HG02798 (cell line): Measurements from ENCODE around the gene TDRD7.
A peak's percentile ranks its signal among the peaks of the same experiment; 100 is the strongest.

Source experiments
- ATAC-seq: cut with Tn5 transposase; IDR thresholded peaks from one replicate; pipeline ENCODE4 v1.9.1; 2021; ENCODE audit warnings: mild to moderate bottlenecking; ENCODE audit not compliant: unreplicated experiment, poor library complexity

TDRD7 gene

DNA sequence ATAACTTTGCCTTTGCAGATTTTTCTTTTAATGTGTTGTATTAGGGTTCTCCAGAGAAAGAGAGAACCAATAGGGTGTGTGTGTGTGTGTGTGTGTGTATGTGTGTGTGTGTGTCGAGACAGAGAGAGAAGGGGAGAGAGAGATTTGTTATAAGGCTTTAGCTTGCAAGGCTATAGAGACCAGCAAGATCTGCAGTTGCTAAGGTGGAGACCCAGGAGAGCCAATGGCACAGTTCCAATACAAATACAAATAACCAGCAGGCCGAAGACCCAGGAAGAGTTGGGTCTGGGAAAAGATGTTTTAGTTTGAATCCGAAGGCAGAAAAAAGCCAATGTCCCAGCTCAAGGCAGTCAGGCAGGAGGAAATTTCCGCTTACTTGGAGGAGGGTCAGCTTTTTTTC, 112.5 kb downstream of the TDRD7 start:
- ATAC-seq: no peak

DNA sequence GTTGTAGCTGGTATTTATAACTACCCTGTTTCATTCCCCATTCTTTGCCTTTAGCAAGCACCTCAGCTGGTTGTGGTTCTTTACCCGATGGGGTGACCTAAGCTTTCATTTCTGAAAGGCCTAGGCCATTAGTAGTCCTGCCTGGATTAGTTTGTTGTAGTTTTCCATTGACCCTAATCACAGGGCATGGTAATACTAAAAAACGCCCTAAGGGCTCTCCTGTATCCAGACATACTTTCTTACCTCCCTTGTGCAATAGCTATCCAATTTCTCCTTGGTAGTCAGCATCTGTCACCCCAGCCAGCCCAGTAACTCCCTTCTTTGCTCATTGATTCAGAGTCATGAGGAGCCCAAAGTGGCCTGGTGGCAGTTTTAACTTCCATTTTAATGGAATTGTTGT, 113.6 kb downstream of the TDRD7 start:
- ATAC-seq: no peak

DNA sequence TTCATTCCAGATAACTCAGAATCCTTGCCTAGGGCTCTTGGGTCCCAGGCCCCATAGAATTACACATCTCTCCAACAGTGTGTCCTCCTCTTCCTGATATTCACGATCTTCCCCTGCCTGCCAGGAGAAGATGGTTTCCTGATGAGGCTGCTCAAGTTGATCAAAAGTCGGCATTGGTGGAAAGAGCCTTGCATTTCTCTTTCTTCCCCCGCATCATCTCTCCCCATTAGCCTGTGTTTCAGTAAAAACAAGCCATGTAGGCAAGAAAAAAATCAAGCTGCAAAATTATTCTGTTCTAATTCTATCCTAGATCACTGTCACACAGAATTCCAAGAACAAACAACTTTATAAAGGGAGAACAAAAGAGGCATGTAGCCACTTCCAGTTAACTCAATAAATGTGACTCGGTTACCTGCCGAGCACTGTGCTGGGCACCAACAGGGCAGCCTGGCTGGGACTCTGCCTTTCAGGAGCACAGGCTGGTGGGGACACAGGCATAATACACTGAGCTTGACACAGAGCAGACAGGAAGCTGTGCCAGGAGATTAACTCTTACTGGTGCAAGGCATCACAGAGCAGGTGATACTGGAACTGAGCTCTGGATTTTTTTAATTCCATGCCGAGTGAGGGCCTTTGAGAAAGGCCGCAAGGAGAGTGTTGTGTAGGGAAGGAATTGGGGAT, 115.1 kb downstream of the TDRD7 start:
- ATAC-seq: no peak

DNA sequence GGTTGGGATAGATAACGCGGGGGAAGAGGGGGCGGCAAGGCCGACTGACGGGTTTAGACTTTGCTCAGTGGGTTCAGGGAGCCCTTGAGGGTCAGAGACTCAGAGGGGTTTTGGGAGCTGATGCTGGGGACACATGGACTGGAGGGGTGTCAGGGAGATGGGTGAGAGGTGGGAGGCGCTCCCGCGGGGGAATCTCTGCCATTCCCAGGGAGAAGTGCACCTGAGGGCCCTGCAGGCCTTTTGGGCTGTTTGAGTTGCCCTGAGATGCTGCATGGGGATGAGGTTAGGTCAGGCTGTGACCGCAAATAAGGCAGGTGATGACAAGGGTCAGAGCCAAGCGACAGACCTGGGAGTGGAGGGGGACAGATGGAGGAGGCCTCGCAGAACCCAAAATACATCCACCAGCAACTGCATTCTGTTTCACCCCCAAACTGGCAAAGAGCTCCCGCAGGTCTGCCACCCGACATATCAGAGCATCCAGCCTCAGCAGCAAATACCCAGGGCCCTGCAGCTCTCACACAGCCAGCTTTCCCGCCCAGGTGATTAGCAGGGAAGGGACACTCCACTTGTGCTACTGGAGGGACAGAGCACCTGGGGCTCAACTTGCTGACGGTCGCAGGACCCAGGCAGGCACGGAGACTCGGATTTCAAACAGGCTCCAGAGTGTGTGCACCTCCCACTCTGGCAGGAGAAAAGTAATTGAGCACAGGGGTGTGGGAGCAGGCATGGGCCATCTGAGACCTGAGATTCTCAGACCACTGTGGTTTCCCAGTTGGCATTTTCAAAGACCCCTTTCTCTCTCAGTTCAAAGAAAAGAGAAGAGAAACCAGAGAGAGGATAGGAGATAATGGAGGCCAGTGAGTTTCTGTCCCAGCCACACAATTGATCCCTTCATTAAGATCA, 116.0 kb downstream of the TDRD7 start:
- ATAC-seq: peak; percentile 16

DNA sequence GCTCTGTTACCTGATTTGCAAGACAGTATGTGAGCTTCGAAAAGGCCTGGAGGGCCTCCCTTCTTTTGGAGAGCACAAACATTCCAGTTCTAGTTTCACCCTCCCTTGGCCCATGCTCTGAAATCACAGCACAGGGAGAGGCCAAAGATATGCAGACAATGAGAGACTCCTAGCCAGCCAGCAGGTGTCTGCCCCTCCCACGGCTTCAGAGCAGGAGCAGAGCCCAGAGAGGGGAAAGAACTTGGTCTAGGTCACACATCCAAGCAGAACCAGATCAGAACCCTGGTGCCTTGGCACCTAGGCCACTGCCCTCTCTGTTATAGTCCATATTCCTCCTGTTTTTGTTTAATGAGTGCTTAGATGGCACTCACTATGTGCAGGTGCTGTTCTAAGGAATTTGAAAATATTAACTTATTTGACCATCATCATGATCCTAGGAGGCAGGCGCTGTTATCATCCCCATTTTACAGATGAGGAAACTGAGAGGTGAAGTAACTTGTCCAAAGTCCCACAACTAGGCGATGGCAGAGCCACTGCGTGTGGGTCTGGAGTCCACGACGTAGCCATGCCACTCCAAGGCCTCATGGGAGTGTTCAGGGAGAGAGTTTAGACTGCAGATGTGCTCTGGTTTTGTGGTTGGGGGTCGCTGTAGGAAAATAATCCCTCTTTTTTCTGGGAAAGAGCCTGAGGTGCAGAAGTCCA, 116.8 kb downstream of the TDRD7 start:
- ATAC-seq: peak; percentile 31

DNA sequence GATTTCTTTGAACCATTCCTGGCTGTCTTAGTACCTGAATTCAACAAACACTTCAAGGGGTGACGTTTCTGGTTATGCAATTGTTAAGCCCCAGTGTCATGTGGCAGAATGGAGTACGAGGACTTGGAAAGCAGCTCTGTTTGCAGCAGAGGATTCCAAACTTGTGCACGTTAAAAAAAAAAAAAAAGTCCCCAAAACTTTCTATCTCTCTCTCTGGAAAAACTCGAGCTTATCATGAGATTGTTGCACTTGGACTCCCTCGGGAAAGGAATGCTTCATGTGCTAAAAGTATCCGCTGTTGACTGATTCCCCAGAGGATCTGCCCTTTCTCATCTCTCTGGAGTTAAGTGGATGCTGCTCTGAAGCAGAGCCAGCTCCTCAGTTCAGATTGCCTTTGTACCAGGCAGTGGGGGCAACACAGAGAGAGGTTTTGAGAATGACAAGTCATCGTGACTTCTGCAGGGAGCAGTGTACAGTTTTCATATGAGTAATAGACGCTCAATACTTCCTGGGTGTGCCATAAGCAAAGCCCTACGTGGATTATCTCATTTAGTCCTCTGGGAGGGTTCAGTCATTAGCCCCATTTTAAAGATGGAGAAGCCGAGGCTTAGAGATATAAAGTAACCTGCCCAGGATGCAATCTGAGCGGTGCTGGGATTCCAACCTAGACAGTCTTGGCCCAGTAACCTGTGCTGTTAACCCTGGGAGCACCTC, 117.6 kb downstream of the TDRD7 start:
- ATAC-seq: peak; percentile 76

DNA sequence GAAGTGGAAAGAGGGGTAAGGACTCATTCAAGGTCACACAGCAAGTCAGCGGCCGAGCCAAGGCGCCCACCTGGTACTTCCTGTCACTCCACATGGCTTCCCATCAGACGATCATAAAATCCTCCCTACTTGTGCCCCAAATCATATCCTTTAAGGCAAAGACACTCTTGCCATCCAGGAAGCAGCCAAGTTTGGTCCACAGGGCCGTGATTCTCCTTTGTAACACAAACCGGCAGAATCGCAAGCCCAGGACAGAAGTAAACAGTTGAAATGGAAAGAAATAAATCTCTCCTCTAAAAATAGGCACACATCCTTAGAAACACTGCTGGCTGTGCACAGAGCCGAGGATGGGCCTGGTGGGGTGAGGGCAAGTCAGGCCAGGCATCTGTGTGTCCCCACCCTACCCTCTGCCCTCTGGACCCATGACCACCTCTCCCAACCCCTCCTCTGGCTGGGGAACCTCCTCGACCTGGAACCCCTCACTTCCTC, 120.0 kb downstream of the TDRD7 start:
- ATAC-seq: no peak

DNA sequence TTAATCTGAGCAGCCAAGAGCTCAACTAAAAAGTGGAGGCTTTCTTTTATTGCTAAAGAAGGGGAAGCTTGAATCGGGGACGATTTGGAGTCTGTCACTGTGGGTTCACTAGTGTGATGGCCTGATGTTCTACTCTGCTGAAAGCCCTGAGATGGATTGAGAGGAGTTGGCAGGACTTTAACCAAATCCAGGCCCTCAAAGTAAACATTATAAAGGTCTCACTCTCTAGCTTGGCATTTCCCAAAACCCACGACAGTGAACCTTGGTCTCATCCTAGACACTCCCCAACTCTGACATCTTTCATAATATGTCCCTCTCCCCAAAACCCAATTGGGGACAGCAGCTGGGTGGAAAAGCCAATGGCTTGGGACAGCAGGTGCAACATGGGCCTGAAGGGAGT, 122.3 kb downstream of the TDRD7 start:
- ATAC-seq: no peak

DNA sequence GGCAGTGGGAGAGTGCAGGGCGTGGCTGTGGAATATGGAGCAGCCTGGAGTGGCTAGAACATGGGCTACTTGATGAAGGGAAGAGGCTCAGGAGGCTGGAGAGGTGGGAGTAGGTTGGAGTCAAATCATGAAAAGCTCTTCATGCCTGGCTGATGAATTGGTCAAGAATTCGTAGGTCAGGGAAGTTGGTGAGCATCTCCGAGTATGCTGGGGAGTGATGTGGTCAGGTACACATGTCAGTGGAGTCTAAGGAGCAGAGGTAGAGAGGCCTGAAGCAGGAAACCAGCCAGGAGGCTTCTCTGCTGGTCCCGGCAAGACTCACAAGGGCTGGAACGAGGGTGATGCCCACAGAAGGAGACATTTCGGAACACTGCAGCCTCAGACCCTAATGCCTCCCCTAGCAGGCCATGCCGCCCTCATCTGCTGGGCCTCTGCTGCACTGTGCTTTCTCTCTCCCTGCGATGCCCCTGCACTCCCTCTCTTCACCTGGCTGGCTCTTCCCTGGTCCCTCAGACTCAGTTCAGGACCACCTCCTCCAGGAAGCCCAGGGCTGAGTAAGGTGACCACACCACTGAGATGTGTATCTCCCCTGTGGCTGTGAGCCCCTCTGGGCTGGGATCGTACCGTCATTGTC, 123.2 kb downstream of the TDRD7 start:
- no peak for ATAC-seq

DNA sequence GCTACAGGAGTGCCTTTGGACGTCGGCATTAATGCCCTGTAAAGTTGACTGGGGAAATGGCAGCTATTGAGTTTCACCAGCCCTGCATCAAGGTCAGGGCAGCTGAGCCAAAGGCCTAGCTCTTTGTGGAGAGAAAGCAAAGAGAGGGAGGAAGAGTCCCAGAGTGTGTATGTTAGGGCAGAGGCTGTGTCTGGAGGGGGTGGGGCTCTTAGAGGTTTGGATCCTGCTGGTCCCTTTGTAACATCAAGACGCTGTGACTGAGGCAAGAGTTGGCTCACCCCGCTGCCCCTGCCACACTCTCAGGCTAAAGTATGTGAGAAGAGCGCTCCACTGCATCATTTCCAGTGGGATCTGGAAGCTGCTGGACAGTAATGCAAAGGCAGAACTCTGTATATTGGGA, 123.9 kb downstream of the TDRD7 start:
- ATAC-seq: no peak

DNA sequence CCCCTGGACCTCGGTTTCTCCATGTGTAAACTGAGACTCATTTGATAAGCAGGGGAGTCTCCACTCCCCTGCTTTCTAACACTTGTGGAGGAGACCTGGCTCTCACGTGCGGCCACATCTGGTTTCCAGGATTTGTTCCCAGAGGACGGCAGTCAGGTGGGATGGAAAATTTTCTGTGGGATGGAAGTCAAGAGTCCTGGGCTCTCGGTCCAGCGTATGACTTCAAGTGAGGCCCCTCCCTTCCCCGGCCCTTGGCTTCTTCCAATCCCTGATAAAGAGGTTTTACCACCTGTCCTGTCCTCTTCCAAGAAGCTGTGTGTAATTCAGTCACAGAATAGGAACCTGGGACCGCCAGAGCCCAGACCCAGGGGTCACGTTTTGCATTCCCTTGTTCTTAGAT, 124.6 kb downstream of the TDRD7 start:
- no peak for ATAC-seq

DNA sequence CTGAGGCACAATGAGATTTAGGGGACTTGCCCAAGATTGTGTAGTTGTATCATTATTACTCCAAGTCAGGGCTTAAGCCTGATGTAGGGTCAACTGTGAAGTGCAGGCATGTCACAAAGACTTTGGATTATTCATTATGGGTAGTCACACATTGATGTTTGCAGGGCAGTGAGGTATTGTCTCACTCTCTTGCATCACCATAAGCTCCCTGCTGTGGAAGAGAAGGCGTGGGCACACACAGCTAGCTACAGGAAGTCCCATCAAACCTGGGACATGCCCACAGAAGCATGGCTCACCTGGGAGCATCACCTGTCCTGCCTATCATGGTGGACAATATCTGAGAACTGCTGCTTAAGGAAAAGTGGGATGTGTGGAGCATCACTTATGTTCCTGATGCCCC, 131.7 kb downstream of the TDRD7 start:
- no peak for ATAC-seq

DNA sequence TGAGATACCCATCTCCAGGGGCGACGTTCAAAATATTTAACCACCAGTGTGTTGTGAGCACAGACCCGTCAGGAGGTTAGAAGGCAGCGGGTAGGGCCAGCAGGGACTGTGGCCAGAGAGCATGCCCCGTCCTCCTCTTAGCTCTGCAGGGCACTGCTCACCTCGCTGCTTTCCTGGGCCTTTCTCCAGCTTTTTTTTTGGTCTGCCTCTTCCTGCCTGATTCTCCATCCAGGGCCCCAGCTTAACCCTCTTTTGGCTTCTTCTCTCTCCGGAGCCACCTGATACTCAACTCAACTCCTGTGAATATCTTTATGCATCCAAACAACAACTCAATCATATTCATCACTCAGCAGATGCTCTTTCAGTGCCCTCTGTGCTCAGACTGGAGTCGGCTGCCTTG, 133.6 kb downstream of the TDRD7 start:
- no peak for ATAC-seq
